ENCODE measurements around the gene NGDN.
"Not testable (repeated sequence)": the region's sequence is repeated elsewhere in the genome, so short reads cannot be mapped to it uniquely, and the experiment has no call there.

NGDN gene

GRCh38 chr14:23469127-23469905 is at the start of gene NGDN:
Gene NGDN, plus strand, starts transcription at chr14:23469703. Its CDS starts 13 bp downstream, at chr14:23469716.
- peak; percentile 78 to 84 for DNase-seq (ENCODE audit: low read depth in 1 of 2, low spot score in 1 of 2)

GRCh38 chr14:23421594-23421993 is 47.9 kb upstream of the NGDN start:
- no peak for DNase-seq (ENCODE audit: low read depth in 1 of 2, low spot score in 1 of 2)

- DNase-seq (ENCODE audit: low read depth in 1 of 2, low spot score in 1 of 2) = no peak
Observed at GRCh38 chr14:23423657-23424056, 45.8 kb upstream of the NGDN start.

GRCh38 chr14:23425169-23425568 is 44.3 kb upstream of the NGDN start:
- DNase-seq (ENCODE audit: low read depth in 1 of 2, low spot score in 1 of 2) = no peak

GRCh38 chr14:23425798-23426197 is 43.7 kb upstream of the NGDN start:
- not testable (repeated sequence) for DNase-seq (ENCODE audit: low read depth in 1 of 2, low spot score in 1 of 2)

- no peak for DNase-seq (ENCODE audit: low read depth in 1 of 2, low spot score in 1 of 2)
Observed at GRCh38 chr14:23428686-23429495, 40.6 kb upstream of the NGDN start.

GRCh38 chr14:23430016-23430722 is 39.3 kb upstream of the NGDN start:
- DNase-seq (ENCODE audit: low read depth in 1 of 2, low spot score in 1 of 2) = no peak

- no peak for DNase-seq (ENCODE audit: low read depth in 1 of 2, low spot score in 1 of 2)
Observed at GRCh38 chr14:23430723-23431085, 38.8 kb upstream of the NGDN start.

GRCh38 chr14:23431486-23431885 is 38.0 kb upstream of the NGDN start:
- no peak for DNase-seq (ENCODE audit: low read depth in 1 of 2, low spot score in 1 of 2)

- no peak for DNase-seq (ENCODE audit: low read depth in 1 of 2, low spot score in 1 of 2)
Observed at GRCh38 chr14:23432102-23432925, 37.2 kb upstream of the NGDN start.

- no peak for DNase-seq (ENCODE audit: low read depth in 1 of 2, low spot score in 1 of 2)
Observed at GRCh38 chr14:23432946-23433345, 36.6 kb upstream of the NGDN start.

DNA sequence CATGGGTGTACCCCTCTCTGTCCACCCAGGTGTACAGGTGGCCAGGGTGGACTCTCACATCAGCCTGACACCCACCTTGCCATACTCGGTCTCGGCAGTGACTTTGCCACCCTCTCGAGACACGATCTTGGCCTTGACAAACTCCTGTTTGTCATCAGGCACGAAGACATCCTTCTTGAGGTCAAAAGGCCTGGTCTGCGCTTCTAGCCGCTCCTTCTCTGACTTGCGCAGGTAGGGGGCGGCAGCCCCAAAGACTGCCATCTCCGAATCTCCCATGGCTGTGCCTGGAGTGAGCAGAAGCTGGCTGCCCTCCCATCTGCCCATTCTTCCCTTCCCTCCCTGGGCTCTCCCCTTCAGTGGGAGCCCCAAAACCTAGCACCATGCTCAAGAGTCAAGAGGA is 36.0 kb upstream of the NGDN start:
- no peak for DNase-seq (ENCODE audit: low read depth in 1 of 2, low spot score in 1 of 2)

- no peak for DNase-seq (ENCODE audit: low read depth in 1 of 2, low spot score in 1 of 2)
Observed at GRCh38 chr14:23434488-23435222, 34.8 kb upstream of the NGDN start.

DNA sequence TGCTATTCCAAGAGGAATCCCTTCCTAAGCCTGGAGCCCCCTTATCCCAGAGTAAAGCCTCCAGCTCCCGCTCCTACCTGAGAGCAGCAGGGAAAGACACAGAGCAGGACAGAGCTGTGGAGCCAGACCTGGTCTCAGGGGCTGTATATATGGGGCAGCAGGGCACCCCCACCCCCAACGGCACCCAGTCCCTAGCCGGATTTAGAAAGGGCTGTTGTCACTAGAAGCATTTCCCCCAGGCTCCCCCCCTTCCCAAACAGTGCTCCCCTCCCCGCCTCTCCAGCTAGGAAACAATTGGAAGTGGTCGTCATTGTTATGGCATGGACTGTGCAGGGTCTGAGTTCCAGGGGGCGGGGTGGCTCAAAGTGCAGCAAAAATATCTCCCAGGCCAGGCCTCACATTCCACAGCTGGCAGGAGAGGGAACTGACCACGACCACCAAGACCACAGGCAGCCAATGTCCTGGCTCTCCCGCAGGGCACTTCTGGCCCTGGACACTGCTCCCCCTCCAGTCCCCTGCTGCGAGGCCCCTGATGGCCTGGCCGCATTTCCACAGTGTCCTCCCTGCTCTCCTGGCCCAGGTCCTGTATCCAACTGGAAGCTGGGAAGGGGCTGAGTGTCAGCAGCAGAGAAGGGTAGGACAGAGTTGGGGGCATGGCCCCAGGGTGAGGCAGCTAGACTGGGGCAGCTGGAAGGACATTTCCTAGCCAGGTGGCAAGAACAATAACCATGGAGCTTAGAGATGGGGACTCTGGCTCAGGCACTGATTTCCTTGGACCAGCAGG is 33.8 kb upstream of the NGDN start, which contains the start of gene MYH7:
Gene MYH7, minus strand, starts transcription at position 118 of the 784 bp plus-strand sequence. CDS start 1,928 bp downstream, outside the sequence.
- DNase-seq (ENCODE audit: low read depth in 1 of 2, low spot score in 1 of 2) = no peak

DNA sequence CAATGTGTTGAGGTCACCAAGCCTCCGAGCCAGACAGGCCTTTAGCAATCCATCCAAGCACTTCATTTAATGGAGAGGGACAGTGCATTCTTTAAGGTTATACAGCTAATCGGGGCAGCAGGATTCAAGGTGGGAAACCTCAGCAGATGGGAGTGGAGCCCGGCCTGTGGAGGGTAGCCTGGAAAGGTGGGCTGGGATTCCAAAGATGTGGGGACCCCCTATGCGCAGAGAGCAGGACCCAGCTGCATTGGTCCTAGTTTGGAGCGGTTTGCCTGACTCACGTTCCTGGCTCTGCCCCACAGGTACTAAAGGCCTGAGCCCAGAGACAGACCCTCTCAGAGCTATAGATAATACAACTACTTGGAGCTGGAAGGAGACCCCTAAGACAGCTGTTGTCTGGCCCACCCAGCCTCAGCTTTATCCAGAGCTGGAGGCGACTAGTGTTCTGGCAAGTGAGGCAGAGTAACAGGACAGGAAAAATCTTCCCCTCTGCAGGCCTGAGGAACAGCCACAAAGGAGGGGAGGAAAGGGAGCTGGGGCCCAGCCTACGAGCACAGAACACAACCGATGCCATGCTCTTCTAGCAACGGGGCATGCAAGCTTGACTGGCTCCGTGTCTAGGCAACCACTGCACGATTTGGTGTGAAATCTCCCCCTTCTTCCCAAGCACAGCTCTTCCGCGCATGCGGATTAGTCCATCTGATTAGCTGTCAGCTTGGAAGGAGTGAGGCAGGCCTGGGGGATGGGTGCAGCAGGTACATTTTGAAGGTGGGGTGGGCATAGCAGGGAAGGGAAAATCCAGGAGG is 33.0 kb upstream of the NGDN start:
- no peak for DNase-seq (ENCODE audit: low read depth in 1 of 2, low spot score in 1 of 2)

DNA sequence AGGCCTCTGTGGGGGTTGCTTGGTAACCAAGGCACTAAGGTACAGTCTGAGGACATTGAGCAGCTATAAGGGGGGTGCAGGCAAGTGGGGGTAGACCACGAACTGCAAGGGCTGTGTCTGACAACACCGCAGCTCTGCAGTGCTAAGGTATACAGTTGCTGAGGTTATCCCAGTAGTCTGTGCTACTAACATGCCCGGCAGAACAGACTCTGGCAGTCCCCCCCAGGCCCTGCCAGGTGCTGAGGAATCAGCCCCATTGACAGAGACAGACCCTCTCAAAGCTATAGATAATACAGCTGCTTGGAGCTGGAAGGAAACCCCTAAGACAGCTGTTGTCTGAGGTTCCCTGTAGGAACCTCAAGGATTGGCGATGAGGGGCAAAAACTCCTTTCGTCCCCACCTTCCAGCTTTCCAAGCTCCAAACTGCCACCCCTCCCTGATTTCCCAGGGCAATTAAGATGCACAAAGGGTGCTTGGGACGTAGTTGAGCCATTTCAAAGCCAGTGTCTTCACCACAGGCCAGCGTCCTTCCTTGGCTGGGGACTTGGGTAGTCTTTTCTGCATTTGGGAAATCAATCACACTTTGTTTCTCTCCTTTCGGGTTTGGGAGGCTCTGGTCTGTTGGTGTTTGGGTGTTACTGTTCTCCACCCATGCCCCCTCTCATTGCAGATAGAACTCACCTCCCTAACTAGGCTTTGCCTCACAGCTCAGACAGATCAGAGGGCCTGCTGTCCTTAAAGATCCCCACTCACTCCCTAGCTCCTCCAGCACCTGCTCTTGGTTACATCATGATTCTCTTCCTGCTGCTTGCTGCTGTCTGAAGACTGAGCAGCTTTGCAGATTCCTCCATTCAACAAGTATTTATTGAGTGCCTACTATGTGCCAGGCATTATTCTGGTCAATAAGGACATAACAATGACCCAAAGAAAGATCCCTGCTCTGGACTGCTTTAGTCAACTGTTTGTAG is 32.1 kb upstream of the NGDN start:
- no peak for DNase-seq (ENCODE audit: low read depth in 1 of 2, low spot score in 1 of 2)

Data from activated T-helper 1 cell treated with anti-CD3 and anti-CD28 coated beads, Interleukin-2, amount 50 U/mL, for 16 hours (primary cell).